NOMO-1 treated with dmso at 0.1 percent for 144 hours (cell line): ENCODE data around the gene LAIR1.
A peak's percentile ranks its signal among the peaks of the same experiment; 100 is the strongest.
"Not testable (repeated sequence)": the region's sequence is repeated elsewhere in the genome, so short reads cannot be mapped to it uniquely, and the experiment has no call there.

ENCODE experiments used
- DNase-seq: peaks from one replicate; lab custom pipeline; 2025; ENCODE audit not compliant: unreplicated experiment; lab: John Stamatoyannopoulos, UW

LAIR1 gene

DNA sequence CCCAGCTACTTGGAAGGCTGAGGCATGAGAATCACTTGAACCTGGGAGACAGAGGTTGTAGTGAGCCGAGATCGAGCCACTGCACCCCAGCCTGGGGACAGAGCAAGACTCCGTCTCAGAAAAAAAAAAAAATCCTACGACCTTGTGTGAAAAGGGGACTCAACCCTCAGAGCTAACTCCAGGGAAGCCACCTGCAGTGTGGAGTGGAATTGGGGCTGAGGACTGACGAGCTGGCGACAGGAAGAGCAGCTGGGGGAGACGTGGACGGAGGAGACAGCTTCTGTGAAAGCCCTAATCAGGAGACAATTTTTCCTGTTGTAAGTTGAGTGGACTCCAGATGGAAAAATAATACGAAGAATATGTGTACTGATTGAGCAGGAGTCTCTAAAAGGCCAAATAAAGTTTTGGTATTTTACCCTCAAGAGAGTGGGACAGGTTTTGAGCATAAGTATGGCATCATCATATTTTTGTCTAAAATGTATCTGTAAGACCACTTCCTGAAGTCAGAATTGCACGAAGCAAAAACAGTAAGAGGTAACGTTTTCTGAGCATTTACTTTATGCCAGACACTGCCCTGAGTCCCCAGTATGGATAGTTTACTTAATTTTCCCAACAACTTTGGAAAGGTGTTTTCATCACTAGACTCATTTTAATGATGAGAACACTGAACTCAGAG, 12.0 kb upstream of the LAIR1 start:
- no peak for DNase-seq

DNA sequence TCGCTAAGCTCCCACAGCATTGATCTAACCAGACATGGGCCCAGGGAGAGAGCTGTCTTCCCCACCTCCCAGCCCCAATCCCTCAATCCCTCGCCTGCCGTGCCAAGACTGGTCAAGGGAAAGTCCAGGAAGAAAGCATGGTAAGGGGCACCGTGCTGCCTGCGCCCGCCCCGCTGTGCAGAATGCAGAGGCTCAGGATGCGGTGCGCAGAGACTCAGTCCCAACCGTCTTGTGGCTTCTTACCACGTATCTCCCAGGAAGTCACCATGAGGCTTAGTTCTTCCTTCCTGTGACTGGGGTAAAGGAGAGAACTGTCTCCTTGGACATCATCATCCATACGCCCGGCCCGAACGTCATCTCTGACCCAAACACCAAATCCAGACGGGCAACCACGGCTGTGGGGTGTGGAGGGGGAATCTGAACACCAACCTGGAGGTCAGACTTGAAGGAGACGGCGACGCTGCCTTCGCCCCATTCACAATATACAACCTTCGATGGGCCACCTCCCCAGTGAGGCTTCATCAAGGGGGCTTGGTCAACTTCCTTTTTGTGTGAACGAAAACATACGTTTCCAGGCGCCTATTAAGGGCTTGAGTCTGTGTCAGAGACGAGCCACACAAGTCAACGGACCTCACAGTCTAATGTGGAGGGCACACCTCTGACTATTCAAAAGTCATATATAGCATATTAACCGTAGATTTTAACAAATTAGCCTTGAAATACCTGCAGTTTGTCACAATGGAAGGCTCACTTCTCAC, 10.6 kb upstream of the LAIR1 start:
- DNase-seq = not testable (repeated sequence)

DNA sequence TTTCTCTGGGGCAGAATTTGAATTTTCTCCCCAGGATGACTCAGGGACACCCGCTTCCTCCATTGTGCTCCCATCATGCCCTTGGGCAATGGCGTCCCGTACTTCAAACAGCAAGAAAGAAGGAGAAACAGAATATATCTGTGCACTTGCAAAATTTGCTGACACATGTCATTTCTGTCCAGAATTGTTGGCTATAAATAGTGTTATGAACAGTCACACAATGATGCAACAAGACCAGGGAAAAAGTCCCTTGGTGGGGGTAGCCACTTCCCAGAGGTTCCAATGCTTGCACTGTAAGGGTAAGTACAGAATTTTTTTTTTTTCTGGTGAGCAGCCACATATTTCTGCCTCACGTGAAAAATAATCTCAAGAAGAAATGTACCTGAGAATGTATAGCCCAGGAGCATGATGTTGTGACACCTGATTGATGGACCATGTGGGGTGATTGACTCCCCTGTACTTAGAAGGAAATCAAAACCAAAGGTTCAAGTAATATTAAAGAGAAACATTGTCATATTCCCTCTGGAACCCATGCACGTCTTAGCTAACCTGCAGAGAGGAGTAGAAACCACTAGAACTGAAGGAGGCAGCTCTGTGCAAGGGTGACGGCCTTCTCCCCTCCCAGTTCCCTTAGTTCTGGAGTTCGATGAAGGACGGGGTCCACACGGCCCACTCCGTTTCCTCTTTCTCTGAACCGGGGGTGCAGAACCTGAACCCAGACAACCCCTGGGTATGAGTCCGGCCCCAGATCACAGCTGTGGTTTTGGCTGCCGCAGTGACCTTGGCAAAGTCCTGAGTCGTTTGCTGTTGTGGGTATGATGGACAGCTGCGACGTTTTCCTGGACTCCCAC, 9.3 kb upstream of the LAIR1 start:
- DNase-seq = peak; percentile 77

DNA sequence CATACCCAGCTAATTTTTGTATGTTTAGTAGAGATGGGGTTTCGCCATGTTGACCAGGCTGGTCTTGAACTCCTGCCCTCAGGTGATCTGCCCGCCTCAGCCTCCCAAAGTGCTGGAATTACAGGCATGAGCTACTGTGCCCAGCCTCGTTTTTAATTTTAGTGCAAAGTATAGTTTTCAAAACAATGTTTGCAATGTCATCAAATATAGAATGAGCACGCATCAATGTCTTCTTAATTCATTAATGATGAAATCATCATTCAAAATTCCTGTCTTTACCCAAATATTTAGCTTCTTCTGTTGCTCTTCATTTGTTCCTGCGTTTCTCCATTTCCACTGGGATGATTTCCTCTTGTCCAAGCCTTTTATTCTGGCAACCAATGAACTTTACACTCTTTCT, 6.7 kb upstream of the LAIR1 start:
- DNase-seq = not testable (repeated sequence)

DNA sequence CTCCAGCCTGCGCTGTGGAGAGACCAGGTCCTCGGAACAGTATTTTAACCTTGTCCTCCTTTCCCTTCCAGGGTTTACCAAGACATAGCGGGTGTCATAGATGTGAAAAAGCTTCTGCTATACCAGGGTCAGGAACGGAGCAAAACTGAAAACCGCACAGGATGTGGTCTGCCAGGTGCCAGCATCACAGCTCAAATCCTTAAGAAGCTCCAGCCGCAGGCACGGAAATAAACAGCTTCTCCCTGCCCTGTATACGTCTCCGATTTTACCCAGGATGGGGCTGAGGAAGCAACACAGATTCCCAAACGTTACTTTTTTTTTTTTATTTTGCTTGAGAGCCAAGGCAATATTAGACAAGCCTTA, 5.7 kb upstream of the LAIR1 start:
- not testable (repeated sequence) for DNase-seq

DNA sequence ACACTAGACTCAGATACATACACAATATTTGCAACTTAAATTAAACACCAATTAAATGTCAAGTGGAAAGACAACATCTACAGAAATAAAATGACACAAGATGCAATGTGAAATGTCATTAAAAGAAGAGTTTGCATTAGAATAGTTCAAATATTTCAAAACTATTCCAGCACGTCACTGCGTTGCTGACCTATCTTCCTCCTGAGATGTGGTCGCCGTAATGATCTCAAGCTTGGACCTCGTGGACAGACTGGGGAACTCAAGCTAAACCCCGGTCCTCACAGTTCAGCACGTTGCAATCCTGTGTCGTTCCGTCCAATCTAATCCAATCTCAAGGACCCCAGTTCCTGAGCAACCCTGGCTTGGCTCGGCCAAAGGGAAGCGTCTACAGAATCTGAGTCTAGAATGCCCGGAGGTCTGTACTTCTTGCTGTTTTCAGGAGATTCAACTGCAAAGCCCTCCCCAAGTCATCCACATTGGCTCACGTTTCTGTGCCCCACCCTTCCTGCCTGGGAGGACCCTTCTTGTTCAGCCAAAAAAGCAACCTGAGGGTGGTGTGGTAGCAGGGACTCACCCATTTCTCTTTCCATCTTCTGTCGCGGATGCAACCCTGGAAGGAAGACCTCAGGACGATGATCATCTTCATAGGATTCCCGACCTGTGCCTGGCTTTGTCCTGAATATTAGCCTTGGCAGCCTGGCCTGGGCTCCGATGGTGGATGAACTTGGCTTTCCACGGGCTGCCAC, 5.1 kb upstream of the LAIR1 start:
- not testable (repeated sequence) for DNase-seq

DNA sequence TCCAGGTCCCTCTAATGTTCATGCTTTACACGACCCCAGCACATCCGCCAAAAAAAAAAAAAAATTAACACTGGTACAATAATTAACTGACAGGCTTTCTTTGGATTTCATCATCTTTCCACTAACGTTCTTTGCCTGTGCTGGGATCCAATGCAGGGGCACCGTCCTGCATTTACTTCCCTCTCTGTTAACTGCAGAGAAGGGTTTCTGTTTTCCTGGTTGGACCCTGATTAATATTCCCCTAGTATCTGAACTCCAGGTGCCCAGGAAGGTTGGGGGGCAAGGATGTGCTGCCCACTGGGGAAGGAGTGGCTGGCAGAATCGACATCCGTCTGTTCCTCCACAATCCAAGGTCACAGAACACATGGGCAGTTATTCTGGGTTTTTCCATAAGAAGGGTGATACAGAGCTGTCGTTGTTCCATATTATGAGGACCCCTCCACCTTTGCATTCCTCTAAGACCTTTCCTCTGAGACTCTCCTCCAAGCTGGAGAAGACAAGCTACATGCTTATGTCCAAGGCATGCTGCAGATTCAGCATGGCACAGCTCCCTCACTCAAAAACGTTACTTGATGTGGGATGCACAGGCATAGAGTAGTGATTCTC, 4.5 kb upstream of the LAIR1 start:
- DNase-seq = no peak

DNA sequence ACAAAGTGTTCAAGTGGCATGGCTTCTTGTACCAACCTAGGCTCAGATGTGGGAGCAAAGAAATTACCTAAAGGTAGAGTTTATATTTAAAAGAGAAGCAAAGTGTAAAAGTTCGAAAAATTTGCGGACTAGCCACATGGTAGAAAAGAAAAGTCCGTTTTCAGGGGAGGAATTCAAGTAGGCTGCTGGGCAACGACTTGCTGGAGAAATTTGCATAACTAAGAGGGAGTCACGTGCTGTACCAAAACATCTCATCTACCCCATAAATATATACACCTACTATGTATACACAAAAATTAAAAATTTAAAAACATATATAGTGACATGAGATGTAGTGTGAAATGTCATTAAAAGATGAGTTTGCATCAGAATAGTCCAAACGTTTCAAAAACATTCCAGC, 2.1 kb upstream of the LAIR1 start:
- DNase-seq = no peak

DNA sequence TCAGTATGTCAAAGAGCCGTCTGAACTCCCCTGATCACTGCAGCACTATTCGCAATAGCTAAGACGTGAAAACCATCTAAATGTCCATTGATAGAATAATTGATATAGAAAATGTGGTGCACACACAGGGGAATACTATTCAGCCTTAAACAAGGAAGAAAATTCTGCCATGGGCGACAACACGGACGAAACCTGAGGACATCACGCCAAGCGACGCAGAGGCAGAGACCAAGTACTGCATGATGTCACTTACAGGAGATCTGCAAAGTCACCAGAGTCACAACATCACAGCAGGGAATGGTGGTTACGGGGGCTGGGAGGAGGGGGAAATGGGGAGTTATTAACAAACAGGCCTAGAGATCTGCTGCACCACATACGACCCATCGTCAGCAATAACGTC, 1.1 kb upstream of the LAIR1 start:
- not testable (repeated sequence) for DNase-seq

DNA sequence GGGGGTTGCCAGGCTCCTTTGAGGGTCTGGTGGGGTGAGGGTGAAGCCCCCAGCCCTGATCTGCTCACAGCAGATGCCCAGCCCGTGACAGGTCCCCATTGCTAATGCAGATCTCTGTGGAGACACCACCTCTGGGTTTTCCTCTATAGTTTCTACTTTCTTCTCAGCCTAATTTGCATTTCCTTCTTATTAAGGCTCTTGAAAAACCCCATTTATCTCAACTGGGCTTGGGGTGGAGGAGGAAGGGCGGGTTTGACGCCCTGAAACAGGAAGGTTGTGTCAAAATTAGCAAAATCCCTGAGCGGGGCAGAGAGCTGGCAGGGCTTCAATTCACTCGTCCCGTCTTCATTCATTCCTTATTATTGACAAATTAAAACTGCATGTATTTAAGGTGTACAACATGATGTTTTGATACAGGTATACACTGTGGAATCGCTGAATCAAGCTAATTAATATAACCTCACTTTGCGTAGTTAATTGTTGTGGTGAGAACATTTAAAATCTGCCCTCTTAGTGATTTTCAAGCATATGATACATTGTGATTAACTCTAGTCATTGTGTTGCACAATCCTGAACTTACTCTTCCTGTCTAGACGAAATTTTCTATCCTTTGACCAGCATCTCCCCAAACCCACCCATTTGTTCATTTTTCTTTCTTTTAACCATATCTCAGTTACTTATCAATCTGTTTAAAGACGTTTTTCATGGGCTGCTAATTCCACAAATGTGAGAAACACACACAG, 2.9 kb downstream of the LAIR1 start:
- DNase-seq = not testable (repeated sequence)

DNA sequence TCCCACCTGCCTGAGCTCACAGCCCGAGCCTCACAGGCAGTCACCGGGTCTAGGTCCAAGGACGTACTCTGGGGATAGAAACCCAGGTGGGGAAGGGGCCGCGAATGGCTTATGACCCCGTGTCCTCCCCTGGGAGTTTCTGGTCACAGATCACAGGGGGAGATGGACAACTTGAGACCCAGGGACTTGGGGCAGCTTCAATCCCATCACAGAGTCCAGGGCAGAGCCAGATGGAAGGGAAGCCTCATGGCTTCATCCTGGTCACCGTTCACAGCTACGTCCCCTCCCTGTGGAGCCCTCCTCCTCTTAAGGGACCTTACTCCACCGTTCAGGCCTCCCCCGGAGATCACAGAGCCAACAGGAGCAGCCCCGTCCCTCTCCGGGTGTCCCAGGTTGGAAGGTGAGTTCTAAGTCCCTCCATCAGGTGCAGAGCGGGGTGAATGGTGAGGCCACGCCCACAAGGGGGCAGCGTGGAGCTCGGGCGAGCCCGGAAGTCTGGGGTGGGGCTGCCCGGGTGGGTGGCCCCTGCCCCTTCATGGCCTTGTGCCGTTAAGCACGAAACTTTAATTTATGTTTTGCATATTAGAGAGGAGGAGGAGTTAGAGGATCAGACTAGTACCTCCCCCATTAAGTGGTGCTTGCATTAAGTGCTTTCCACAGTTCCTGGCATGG, 5.4 kb downstream of the LAIR1 start:
- DNase-seq = not testable (repeated sequence)

DNA sequence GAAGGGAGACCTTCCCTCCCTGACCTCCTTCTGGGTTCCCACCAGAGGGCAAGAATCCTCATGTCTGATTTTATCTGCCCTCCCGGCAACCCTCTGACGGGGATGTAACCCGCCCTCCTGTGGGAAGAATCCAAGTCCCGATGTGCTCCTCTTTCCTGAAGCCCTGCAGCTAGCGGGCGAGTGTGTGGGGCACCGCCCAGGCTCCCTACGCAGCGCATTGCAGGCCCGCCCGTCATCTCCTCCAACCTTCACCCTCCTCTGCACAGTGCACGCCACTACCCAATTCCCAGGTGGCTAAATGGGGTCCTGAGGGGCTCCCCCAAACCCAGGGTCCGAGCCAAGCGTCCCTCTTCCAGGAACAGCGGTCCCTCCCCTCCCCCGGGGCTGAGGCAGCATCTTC, 7.3 kb downstream of the LAIR1 start:
- DNase-seq = no peak

DNA sequence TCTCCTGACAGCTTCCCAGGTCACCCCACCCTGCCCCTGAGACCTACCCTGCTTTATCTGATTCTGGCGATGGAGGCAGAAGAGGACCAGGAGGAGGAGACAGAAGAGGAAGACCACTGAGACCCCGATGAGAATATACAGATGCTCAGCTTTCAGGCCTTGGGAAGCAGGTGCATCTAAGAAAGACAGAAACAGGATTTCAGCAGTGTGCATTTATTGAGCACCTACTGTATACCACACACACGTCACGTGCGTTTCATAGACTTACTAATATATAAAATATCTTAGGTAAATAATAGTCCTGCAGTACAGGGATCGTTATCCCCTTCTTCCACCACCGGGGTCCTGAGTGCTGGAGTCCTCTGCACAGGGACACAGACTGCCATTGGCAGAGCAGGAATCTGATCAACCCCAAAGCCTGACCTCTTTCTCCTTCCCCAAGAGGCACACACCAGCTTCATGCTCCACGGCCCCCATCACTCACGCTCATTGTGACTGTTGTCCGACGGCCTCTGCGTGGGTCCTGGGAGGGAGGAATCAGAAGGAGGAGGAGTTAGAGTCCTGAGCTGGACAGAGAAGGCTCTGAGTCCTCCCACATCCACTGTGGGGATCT, 8.2 kb downstream of the LAIR1 start:
- DNase-seq = no peak

DNA sequence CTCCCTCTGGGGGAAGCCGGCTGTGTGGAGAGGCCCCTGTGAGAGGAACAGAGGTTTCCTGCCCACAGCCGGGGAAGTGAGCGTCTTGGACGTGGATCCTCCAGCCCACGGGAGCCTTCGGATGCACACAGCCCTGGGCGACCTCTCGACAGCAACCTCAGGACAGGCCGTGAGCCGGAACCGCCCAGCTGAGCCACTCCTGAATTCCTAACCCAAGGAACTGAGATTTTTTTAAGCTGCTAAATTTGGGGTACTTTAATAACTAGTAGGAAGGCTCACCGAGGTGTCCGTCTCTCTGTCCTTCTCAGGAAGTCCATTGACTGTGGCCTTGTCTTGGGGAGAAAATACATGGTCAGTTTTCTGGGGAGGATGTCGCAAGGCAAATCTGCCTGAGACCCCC, 9.1 kb downstream of the LAIR1 start:
- DNase-seq = no peak

DNA sequence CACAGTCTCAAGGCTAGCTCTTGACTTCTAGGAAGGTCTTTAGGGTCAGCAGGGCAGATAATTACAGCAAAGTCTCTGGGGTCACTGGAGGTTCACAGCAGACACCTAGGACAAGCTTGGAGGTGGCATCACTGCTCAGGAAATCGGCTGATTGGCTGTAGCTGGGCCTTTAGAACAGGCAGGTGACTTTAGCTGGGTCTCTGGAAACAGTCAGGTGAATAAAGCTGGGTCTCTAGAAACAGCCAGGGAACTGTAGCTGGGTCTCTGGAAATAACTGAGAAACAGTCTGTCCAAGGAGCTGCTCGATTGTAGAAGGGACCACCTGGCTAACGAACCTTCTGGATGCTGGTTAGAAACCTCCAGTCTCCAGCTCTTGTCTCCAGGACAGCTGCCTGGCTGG, 10.0 kb downstream of the LAIR1 start:
- DNase-seq = no peak

DNA sequence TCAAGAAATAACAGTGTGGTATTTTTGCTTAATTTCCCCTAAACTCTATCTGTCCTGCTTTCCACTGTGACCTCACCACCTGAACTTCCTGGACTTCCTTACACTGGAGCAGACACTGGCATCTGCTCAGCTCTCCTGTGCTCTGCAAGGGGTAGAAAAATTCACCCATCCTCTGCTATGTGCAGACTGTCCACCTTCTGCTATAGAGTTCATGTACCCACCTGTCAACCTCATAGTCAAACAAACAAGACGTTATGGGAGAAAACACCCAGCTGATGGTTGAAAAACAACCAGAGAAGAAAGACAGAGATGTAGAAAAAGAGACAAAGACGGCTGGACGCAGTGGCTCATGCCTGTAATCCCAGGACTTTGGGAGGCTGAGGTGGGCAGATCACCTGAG, 12.2 kb downstream of the LAIR1 start:
- DNase-seq = no peak

DNA sequence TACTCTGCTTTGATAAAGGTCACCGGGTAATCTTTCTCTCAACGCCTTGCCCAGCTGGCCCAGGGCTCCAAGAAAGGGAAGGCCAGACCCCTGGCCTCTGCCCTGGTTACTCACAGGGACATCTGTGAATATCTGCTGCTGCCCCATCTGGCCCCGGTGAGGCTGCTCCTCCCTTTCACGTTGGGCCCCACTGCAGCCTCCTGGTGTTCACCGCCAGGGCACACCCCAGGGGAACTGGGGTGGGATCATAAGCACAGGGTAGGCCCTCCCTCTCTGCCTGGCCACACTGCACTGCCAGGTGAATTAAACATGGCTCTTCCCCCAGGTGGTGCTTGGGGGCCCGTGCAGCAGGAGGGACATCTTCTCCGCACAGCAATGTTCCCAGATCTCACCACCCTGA, 12.7 kb downstream of the LAIR1 start:
- no peak for DNase-seq

DNA sequence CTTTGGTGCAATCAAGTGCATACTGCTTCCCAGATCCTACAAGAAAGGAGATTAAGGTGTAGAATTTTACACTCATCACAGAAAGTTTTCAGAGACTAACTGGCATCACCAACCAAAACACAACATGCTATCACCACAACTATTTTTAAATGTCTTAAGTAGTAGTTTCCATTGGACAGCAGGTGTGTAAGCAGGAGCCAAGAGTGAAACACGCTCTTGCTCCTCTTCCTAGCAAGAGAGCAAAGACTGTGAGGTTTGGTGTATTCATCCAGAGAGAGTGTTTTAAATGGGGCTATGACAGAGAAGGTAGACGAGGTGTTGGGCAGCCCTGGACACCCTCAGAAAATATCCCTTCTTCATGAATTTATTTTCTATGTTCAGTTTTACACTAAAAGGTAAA, 13.3 kb downstream of the LAIR1 start:
- DNase-seq = no peak

DNA sequence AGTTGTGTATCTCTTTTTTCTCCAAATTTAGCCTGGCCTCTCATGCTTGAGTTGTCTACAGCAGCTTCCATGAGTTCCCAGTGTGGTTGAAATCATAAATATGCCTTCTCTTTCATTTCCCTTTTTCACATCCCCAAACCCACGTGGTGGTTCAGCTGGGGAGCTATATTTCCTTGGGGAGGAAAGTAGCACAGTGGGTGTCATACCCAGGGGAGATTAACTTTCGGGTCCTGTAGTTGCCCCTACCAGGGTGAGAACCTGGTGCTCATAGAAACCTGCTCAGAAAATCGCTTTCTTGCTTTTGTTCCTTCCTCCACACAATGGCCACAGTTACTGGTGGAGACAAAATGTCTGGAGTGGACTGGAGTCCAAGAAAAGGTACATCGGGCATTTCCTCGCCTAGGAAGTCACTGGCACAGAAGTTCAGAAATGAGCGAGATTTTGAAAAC, 18.8 kb downstream of the LAIR1 start:
- peak; percentile 62 for DNase-seq
